Adrenal gland (tissue), 5 donors: ENCODE data around the gene PIAS1.

Source experiments
- POLR2A ChIP-seq, 2 donors: fragments of 450-650 bp; IDR thresholded peaks; one replicate each; pipeline ENCODE4 v1.6.1; 2017; ENCODE audit warnings: antibody characterized with exemption in 2 of 2, mild to moderate bottlenecking in 2 of 2, moderate library complexity in 1 of 2
- TF ChIP-seq, protein P1 (sequence below), 6 experiments: fragments of 450-650 bp in 4 of 6; fragments of 200-600 bp in 2 of 6; sonication (generic) in 1 of 6; IDR thresholded peaks; 1 replicate in 5 of 6; 2 replicates in 1 of 6; pipeline versions ENCODE4 v1.5.1 to v1.8.0; 2016 to 2021; ENCODE audit warnings: antibody characterized with exemption in 6 of 6, mild to moderate bottlenecking in 2 of 6, moderate library complexity in 1 of 6
- donor health status: DM: no; HTN: no; CAD: no.

DNA sequence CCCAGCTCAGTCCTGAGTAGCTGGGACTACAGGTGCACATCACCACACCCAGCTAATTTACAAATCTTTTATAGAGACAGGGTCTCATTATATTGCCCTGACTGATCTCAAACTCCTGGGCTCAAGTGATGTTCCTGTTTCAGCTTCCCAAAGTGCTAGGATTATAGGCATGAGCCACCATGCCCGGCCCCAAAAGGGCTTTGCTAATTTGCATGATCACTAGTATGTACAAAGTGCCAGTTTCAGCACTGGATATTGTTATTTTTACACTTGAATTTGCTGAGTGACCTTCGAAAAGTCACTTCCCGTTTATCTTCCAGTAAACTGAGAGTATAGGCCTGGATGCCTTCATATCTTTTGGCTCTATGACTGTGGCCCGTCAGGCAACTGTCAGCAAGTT lies 163.2 kb downstream of the PIAS1 start:
- TF ChIP-seq, protein P1, sequence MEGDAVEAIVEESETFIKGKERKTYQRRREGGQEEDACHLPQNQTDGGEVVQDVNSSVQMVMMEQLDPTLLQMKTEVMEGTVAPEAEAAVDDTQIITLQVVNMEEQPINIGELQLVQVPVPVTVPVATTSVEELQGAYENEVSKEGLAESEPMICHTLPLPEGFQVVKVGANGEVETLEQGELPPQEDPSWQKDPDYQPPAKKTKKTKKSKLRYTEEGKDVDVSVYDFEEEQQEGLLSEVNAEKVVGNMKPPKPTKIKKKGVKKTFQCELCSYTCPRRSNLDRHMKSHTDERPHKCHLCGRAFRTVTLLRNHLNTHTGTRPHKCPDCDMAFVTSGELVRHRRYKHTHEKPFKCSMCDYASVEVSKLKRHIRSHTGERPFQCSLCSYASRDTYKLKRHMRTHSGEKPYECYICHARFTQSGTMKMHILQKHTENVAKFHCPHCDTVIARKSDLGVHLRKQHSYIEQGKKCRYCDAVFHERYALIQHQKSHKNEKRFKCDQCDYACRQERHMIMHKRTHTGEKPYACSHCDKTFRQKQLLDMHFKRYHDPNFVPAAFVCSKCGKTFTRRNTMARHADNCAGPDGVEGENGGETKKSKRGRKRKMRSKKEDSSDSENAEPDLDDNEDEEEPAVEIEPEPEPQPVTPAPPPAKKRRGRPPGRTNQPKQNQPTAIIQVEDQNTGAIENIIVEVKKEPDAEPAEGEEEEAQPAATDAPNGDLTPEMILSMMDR (IDR thresholded peaks at IDR 0.05), result no peak
- no peak for TF ChIP-seq POLR2A (IDR thresholded peaks at IDR 0.05)
